HepG2 (cell line): ENCODE data around the gene KRTAP3-1. TPM values are rescaled to one million over a fixed set of nuclear protein-coding genes. Genes with fewer than 3 reads are reported as not detected.
"Not testable (repeated sequence)": the region's sequence is repeated elsewhere in the genome, so short reads cannot be mapped to it uniquely, and the experiment has no call there.

Experiments used
- ATAC-seq: fragments of 200-7000 bp; cut with Tn5 transposase; 3 replicates; pipeline ENCODE4 v1.9.1; 2020; ENCODE audit warnings: mild to moderate bottlenecking, moderate library complexity
- BruUV-seq: library from RNA; stranded (reverse); fragments of 400-500 nt; replicated peaks from 2 replicates; lab custom pipeline; 2021; lab: Mats Ljungman, UMichigan
- CTCF ChIA-PET: fragments of 300-600 bp; formaldehyde crosslinking; extraction: SDS; loops from one replicate; lab custom pipeline; 2021; ENCODE audit warnings: low total read pairs, inconsistent platforms, low intra/inter-chr PET ratio; lab: Yijun Ruan, JAX
- POLR2A ChIA-PET: fragments of 350-600 bp; sonication (Branson Sonifier 250); formaldehyde crosslinking; loops from one replicate; lab custom pipeline; 2020; ENCODE audit warnings: antibody characterized with exemption, inconsistent platforms; lab: Yijun Ruan, JAX
- DNase-seq: peaks from one replicate; pipeline ENCODE4 v3.0.0-alpha.2; 2015; ENCODE audit warnings: low spot score
- FAIRE-seq: peaks from 3 replicates; lab custom pipeline; 2011; peaks lifted over from hg19 to GRCh38; lab: Jason Lieb, UNC
- H2AFZ ChIP-seq: one replicate; pipeline ENCODE4 v1.6.1; 2011; ENCODE audit warnings: low read length, inconsistent platforms
- H3K27ac ChIP-seq: fragments of 300-600 bp; 3 replicates; pipeline ENCODE4 v1.8.0; 2011; ENCODE audit warnings: mixed run types, mild to moderate bottlenecking, mixed read lengths, low read length, inconsistent platforms; ENCODE audit not compliant: insufficient read depth; ENCODE audit errors: extremely low read length
- H3K27me3 ChIP-seq, 2 experiments: fragments of 200-600 bp in 1 of 2; 2 replicates in 1 of 2; 3 replicates in 1 of 2; pipeline versions ENCODE4 v1.6.0 to v1.8.0; 2011; ENCODE audit warnings: low read length in 2 of 2, mild to moderate bottlenecking in 2 of 2, moderate library complexity in 2 of 2, inconsistent platforms in 1 of 2; ENCODE audit not compliant: insufficient read depth in 2 of 2, control insufficient read depth in 1 of 2
- H3K36me3 ChIP-seq, 2 experiments: fragments of 200-600 bp in 1 of 2; replicated peaks in 1 of 2; 2 replicates in 1 of 2; 3 replicates in 1 of 2; pipeline versions ENCODE4 v1.5.1 to v1.8.0; 2011; ENCODE audit warnings: low read length in 2 of 2, inconsistent platforms in 1 of 2; ENCODE audit not compliant: insufficient read depth in 2 of 2, control insufficient read depth in 1 of 2
- H3K4me1 ChIP-seq: 2 replicates; pipeline ENCODE4 v1.5.1; 2012; ENCODE audit warnings: low read length, inconsistent platforms; ENCODE audit not compliant: insufficient read depth
- H3K4me2 ChIP-seq: 2 replicates; pipeline ENCODE4 v1.6.0; 2011; ENCODE audit warnings: low read depth, low read length, inconsistent platforms
- H3K4me3 ChIP-seq, 3 experiments: fragments of 200-600 bp in 1 of 3; sonication (generic), shearing (Covaris generic) in 1 of 3; replicated peaks in 1 of 3; 2 replicates each; pipeline ENCODE4 v1.5.1; 2011 to 2016; ENCODE audit warnings: low read length in 3 of 3, inconsistent platforms in 2 of 3, low read depth in 2 of 3, mild to moderate bottlenecking in 2 of 3, control low read depth in 1 of 3, mixed read lengths in 1 of 3; ENCODE audit not compliant: insufficient read depth in 1 of 3
- H3K79me2 ChIP-seq: one replicate; pipeline ENCODE4 v1.6.1; 2011; ENCODE audit warnings: low read length, inconsistent platforms; ENCODE audit not compliant: insufficient read depth
- H3K9ac ChIP-seq: 2 replicates; pipeline ENCODE4 v1.6.0; 2011; ENCODE audit warnings: mild to moderate bottlenecking, low read depth, low read length, inconsistent platforms; ENCODE audit not compliant: insufficient read depth
- H3K9me3 ChIP-seq: 2 replicates; pipeline ENCODE4 v1.5.1; 2012; ENCODE audit warnings: mild to moderate bottlenecking, low read length
- H4K20me1 ChIP-seq: 2 replicates; pipeline ENCODE4 v1.6.0; 2011; ENCODE audit warnings: inconsistent platforms, mild to moderate bottlenecking, low read length, moderate library complexity; ENCODE audit not compliant: insufficient read depth
- ARID5B ChIP-seq: IDR thresholded peaks from 2 replicates; pipeline ENCODE4 v1.4.0; 2020; ENCODE audit warnings: mild to moderate bottlenecking, missing genetic modification reagents
- RFX1 ChIP-seq: fragments of 450-650 bp; IDR thresholded peaks from 2 replicates; pipeline ENCODE4 v1.6.1; 2017
- WGBS: methylation state at CpG from one replicate; pipeline ENCODE4 v1.1.6; 2017; ENCODE audit warnings: low lambda C conversion rate; 5-methylcytosine and 5-hydroxymethylcytosine counted together
- in situ Hi-C: cut with HindIII; loops from 2 replicates; pipeline ENCODE4 v1.10.0; 2017; ENCODE audit warnings: low pct_unique_long_range_greater_than_20kb; ENCODE audit not compliant: extremely low pct_ligation_motif_present
- intact Hi-C: fragments of 100-400 bp; cut with micrococcal nuclease; formaldehyde crosslinking; loops from one replicate; pipeline ENCODE4 v1.10.0; 2022; ENCODE audit not compliant: unreplicated experiment
- polyA plus RNA-seq, 8 experiments: library from polyadenylated mRNA; depleted of rRNA in 3 of 8; stranded (reverse) in 7 of 8; unstranded in 1 of 8; fragments of >200 nt; fragmentation: Illumina TruSeq in 4 of 8; extraction: Trizol in 4 of 8; gene quantifications; 2 replicates each; pipeline versions ENCODE4 v1.2.1 to v1.2.3, GENCODE V29; 2011 to 2016; ENCODE audit warnings: low read depth in 4 of 8, missing spikeins in 1 of 8, mixed read lengths in 1 of 8; ENCODE audit not compliant: insufficient read depth in 1 of 8
- total RNA-seq, 5 experiments: library from RNA; depleted of rRNA; stranded (reverse); fragments of >200 nt; fragmentation: Illumina TruSeq; extraction: Trizol; gene quantifications; 2 replicates each; pipeline ENCODE4 v1.2.3, GENCODE V29; 2016; ENCODE audit warnings: low read depth in 1 of 5

The KRTAP3-1 gene
- total and polyA plus RNA-seq, 2 of the 13 experiments (the other 11 are each of a cell fraction or from before 2014, with no cell fraction given), result 0.29 to 3.7 TPM

GRCh38 chr17:41048441-41048840 lies 39.5 kb upstream of the KRTAP3-1 start (continued):
- TF ChIP-seq ARID5B (CRISPR knock-in tag) (0 out of 2 replicates have a peak, but pooled peaks have one; percentile 21), RFX1 (0 out of 2 replicates have a peak, but pooled peaks have one; percentile 15)

- Histone ChIP-seq H3K27ac (peak within 1 kb of the TSS; percentile 31), H3K9me3 (peaks cover 11% of the 10 kb centered on the region), H3K4me1 (peaks cover 17% of the 10 kb centered on the region), H3K9ac (peak within 1 kb of the TSS; percentile 20; the same call in 1 of the 2 replicates)
- FAIRE-seq, H3K4me3 ChIP-seq, BruUV-seq, in situ Hi-C loops, H4K20me1 ChIP-seq, H2AFZ ChIP-seq, H3K4me2 ChIP-seq, POLR2A ChIA-PET, H3K27me3 ChIP-seq, CTCF ChIA-PET, DNase-seq, H3K36me3 ChIP-seq, H3K79me2 ChIP-seq: not testable (repeated sequence)
- WGBS, result 72% methylated on average over 10 of the region's 33 CpGs
- ATAC-seq, result peak; percentile 48
- intact Hi-C loops, result loop anchor here (10.0 kb wide), 1 partner anchor 142 kb away; no protein-coding TSS in a partner anchor
Measured at GRCh38 chr17:41046735-41047465, 38.0 kb upstream of the KRTAP3-1 start, which contains the start of gene KRTAP2-1. Gene KRTAP2-1, minus strand, starts transcription at chr17:41047316. Its CDS starts 49 bp downstream, at chr17:41047267.
